PC-3 (cell line): ENCODE data around the gene IGFBP6. TPM values are rescaled to one million over a fixed set of nuclear protein-coding genes. Genes with fewer than 3 reads are reported as not detected.

Experiments used
- ATAC-seq: fragments of 200-7000 bp; cut with Tn5 transposase; 2 replicates; pipeline ENCODE4 v1.9.1; 2020; ENCODE audit warnings: mild to moderate bottlenecking, moderate library complexity
- BruUV-seq: library from RNA; stranded (reverse); fragments of 400-500 nt; replicated peaks from 2 replicates; lab custom pipeline; 2021; lab: Mats Ljungman, UMichigan
- CTCF ChIA-PET: fragments of 300-600 bp; sonication (Branson Sonifier 250); formaldehyde crosslinking; loops from one replicate; lab custom pipeline; 2022; ENCODE audit warnings: antibody characterized with exemption; lab: Charles Lee
- POLR2A ChIA-PET: fragments of 300-600 bp; sonication (Branson Sonifier 250); formaldehyde crosslinking; loops from one replicate; lab custom pipeline; 2022; ENCODE audit warnings: antibody characterized with exemption; ENCODE audit not compliant: unreplicated experiment; lab: Charles Lee
- DNase-seq: peaks from one replicate; pipeline ENCODE4 v3.0.0-alpha.2; 2015
- H2AFZ ChIP-seq: fragments of 300-600 bp; sonication (generic); 2 replicates; pipeline ENCODE4 v1.6.0; 2016; ENCODE audit warnings: antibody characterized with exemption, low read length
- H3F3A ChIP-seq: fragments of 300-600 bp; sonication (generic); one replicate; pipeline ENCODE4 v1.6.0; 2017; ENCODE audit warnings: antibody characterized with exemption, low read length, control low read depth, mild to moderate bottlenecking; ENCODE audit not compliant: unreplicated experiment
- H3K27ac ChIP-seq: fragments of 300-600 bp; sonication (generic); 2 replicates; pipeline ENCODE4 v1.5.1; 2016; ENCODE audit warnings: mild to moderate bottlenecking, low read length
- H3K27me3 ChIP-seq: fragments of 300-600 bp; sonication (generic); 2 replicates; pipeline ENCODE4 v1.6.1; 2016; ENCODE audit warnings: low read length, mixed read lengths
- H3K36me3 ChIP-seq: fragments of 300-600 bp; sonication (generic); 2 replicates; pipeline ENCODE4 v1.6.1; 2016; ENCODE audit warnings: low read depth, mixed run types, low read length, mixed read lengths
- H3K4me1 ChIP-seq: fragments of 300-600 bp; sonication (generic); 2 replicates; pipeline ENCODE4 v1.5.1; 2016; ENCODE audit warnings: low read length; ENCODE audit not compliant: insufficient read depth
- H3K4me2 ChIP-seq: fragments of 300-600 bp; sonication (generic); 2 replicates; pipeline ENCODE4 v1.6.0; 2016; ENCODE audit warnings: low read length
- H3K4me3 ChIP-seq: fragments of 300-600 bp; sonication (generic); 2 replicates; pipeline ENCODE4 v1.5.1; 2016; ENCODE audit warnings: mild to moderate bottlenecking, low read length, mixed read lengths
- H3K79me2 ChIP-seq: fragments of 300-600 bp; sonication (generic); 2 replicates; pipeline ENCODE4 v1.6.1; 2017; ENCODE audit warnings: low read length, mixed read lengths
- H3K9ac ChIP-seq: fragments of 300-600 bp; sonication (generic); 2 replicates; pipeline ENCODE4 v1.6.0; 2016; ENCODE audit warnings: mild to moderate bottlenecking, low read length
- H3K9me2 ChIP-seq: fragments of 300-600 bp; sonication (generic); replicated peaks from 2 replicates; pipeline ENCODE4 v1.6.1; 2016; ENCODE audit warnings: mixed run types, low read length, mixed read lengths
- H3K9me3 ChIP-seq: fragments of 300-600 bp; sonication (generic); 2 replicates; pipeline ENCODE4 v1.6.1; 2016; ENCODE audit warnings: low read length, mixed read lengths
- H4K20me1 ChIP-seq: fragments of 300-600 bp; sonication (generic); 2 replicates; pipeline ENCODE4 v1.6.1; 2016; ENCODE audit warnings: low read length, mixed read lengths
- CTCF ChIP-seq: fragments of 300-600 bp; sonication (generic); conservative IDR thresholded peaks from 2 replicates; pipeline ENCODE4 v1.5.1; 2017; ENCODE audit warnings: antibody characterized with exemption, low read depth, mild to moderate bottlenecking, low read length
- EZH2 ChIP-seq: fragments of 300-600 bp; sonication (generic); IDR thresholded peaks from one replicate; pipeline ENCODE4 v1.6.1; 2017; ENCODE audit warnings: antibody characterized with exemption, mild to moderate bottlenecking, low read length; ENCODE audit not compliant: unreplicated experiment
- EZH2phosphoT487 ChIP-seq: fragments of 300-600 bp; sonication (generic); IDR thresholded peaks from 2 replicates; pipeline ENCODE4 v1.6.1; 2018; ENCODE audit warnings: mild to moderate bottlenecking, antibody characterized with exemption, low read length, borderline replicate concordance
- intact Hi-C: fragments of 100-400 bp; cut with micrococcal nuclease; formaldehyde crosslinking; loops from 2 replicates; pipeline ENCODE4 v1.9.0; 2023
- total RNA-seq: library from RNA; depleted of rRNA; stranded (reverse); fragments of >200 nt; gene quantifications from 2 replicates; pipeline ENCODE4 v1.2.3, GENCODE V29; 2014

IGFBP6 gene
- total RNA-seq, 1 experiment from 2014 or later = 256 TPM

DNA sequence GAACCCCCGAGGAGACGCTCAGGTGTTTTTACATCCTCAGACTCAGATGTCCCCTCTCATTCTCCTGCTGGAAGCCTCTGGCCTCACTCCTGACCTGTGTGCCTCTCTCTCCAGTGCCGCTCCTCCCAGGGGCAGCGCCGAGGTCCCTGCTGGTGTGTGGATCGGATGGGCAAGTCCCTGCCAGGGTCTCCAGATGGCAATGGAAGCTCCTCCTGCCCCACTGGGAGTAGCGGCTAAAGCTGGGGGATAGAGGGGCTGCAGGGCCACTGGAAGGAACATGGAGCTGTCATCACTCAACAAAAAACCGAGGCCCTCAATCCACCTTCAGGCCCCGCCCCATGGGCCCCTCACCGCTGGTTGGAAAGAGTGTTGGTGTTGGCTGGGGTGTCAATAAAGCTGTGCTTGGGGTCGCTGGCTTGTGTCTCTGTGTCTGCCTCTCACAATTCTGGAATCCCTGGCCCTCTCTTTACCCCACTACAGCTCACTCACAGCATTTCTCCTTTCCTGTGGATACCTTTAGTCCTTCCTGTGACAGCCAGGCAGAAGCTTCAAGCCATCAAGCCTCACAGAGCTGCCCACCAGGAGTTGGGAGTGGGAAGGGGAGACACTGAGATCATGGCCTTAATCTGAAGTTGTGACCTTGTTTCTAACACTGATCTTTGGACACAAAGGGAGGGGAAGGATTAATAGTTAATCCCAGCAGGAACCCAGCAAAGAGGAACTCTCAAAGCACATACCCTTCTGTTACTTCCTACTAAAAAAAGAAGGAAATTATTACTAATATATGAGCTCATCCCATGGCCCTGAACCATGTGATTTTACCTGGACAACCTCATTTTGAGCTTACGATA is 4.7 kb downstream of the IGFBP6 start:
- ChIA-PET POLR2A (interaction anchor here (0.6 kb wide), 1 partner anchor 23 kb away, joined by 19 read pairs; the partner anchor contains the start of gene SPRYD3), CTCF (interaction anchor here (1.3 to 1.7 kb wide), 2 partner anchors 23 to 36 kb away, joined by 5 to 12 read pairs; partner anchors contain the start of gene SPRYD3)
- H4K20me1 ChIP-seq = no peaks in the 10 kb centered on the region
- no peaks in the 10 kb centered on the region for H3K9me2 ChIP-seq
- H3K36me3 ChIP-seq = 0 out of 2 replicates have a peak, but pooled peaks cover 3% of the 10 kb centered on the region
- no peaks in the 10 kb centered on the region for H3K9me3 ChIP-seq
- no peak for DNase-seq
- no peak overlapping the region for H2AFZ ChIP-seq
- H3K27ac ChIP-seq = no peak overlapping the region
- H3K4me3 ChIP-seq = no peak overlapping the region
- TF ChIP-seq EZH2 = no peak
- TF ChIP-seq EZH2phosphoT487 = no peak
- TF ChIP-seq CTCF = no peak
- intact Hi-C loops = no loop called here
- peaks cover 3% of the 10 kb centered on the region for H3F3A ChIP-seq
- no peak overlapping the region for H3K9ac ChIP-seq
- H3K4me2 ChIP-seq = no peak overlapping the region
- H3K79me2 ChIP-seq = 0 out of 2 replicates have a peak, but pooled peaks cover 1% of the 10 kb centered on the region
- peaks cover 22% of the 10 kb centered on the region for H3K4me1 ChIP-seq
- BruUV-seq = no TSS peak
- no peaks in the 10 kb centered on the region for H3K27me3 ChIP-seq
- ATAC-seq = no peak

- Histone ChIP-seq H3F3A (peaks cover 3% of the 10 kb centered on the region), H3K79me2 (no peaks in the 10 kb centered on the region), H3K27ac (no peak within 1 kb of the TSS), H3K4me1 (peaks cover 18% of the 10 kb centered on the region), H2AFZ (no peak within 1 kb of the TSS), H3K9ac (no peak within 1 kb of the TSS), H3K9me2 (no peaks in the 10 kb centered on the region), H3K36me3 (0 out of 2 replicates have a peak, but pooled peaks cover 3% of the 10 kb centered on the region), H4K20me1 (no peaks in the 10 kb centered on the region), H3K27me3 (no peaks in the 10 kb centered on the region), H3K4me2 (no peak within 1 kb of the TSS), H3K9me3 (no peaks in the 10 kb centered on the region), H3K4me3 (no peak within 1 kb of the TSS)
- ATAC-seq (no peak), DNase-seq (no peak)
- TF ChIP-seq EZH2 (no peak), EZH2phosphoT487 (no peak), CTCF (no peak)
- intact Hi-C loops = no loop called here
- ChIA-PET CTCF (interaction anchor here (1.3 to 1.7 kb wide), 2 partner anchors 24 to 37 kb away, joined by 5 to 12 read pairs; partner anchors contain the start of gene SPRYD3), POLR2A (interaction anchor here (0.6 kb wide), 1 partner anchor 24 kb away, joined by 19 read pairs; the partner anchor contains the start of gene SPRYD3)
- no TSS peak for BruUV-seq
These were observed 5.7 kb downstream of the IGFBP6 start, which contains the start of gene SOAT2 for GRCh38 chr12:53102883-53103807. Gene SOAT2 (plus strand): TSS chr12:53103486. CDS start chr12:53103578, 92 bp downstream.
